ENCODE data around the gene SETD6. TPM values are rescaled to one million over a fixed set of nuclear protein-coding genes. Genes with fewer than 3 reads are reported as not detected.
A peak's percentile ranks its signal among the peaks of the same experiment; 100 is the strongest.

The SETD6 gene
- total RNA-seq, 4 donors from 2014 or later = 32.8 to 74.2 (median 52.9) TPM

GRCh38 chr16:58510776-58511628, 4.3 kb upstream of the SETD6 start:
- 89% methylated on average over 25 to 30 of the region's 30 CpGs for WGBS, 2 donors
- intact Hi-C loops (cut with DNase I; ENCODE audit: low total_unique reads) = no loop called here

GRCh38 chr16:58511933-58512815, 3.1 kb upstream of the SETD6 start:
- 50 to 63% methylated on average over 13 to 17 of the region's 17 CpGs for WGBS, 2 donors
- TF ChIP-seq CTCF (IDR thresholded peaks at IDR 0.05) (peak in 1 of 3 donors; percentile 75), POLR2A (IDR thresholded peaks at IDR 0.05) (no peak)
- peak; percentile 56 to 96 for DNase-seq (ENCODE audit: low spot score in 2 of 2)
- intact Hi-C loops (cut with DNase I; ENCODE audit: low total_unique reads) = no loop called here
- no peak overlapping the region for H3K4me3 ChIP-seq (ENCODE audit: low read depth, poor library complexity, severe bottlenecking)

More at GRCh38 chr16:58510776-58511628, 4.3 kb upstream of the SETD6 start:
- TF ChIP-seq CTCF (IDR thresholded peaks at IDR 0.05) (no peak), POLR2A (IDR thresholded peaks at IDR 0.05) (no peak)
- peak in 1 of 2 donors; percentile 78 for DNase-seq (ENCODE audit: low spot score in 2 of 2)
- no peak overlapping the region for H3K4me3 ChIP-seq (ENCODE audit: low read depth, poor library complexity, severe bottlenecking)

GRCh38 chr16:58513874-58514273, 1.4 kb upstream of the SETD6 start:
- no peak overlapping the region for H3K4me3 ChIP-seq (ENCODE audit: low read depth, poor library complexity, severe bottlenecking)
- no peak for DNase-seq (ENCODE audit: low spot score in 2 of 2)
- intact Hi-C loops (cut with DNase I; ENCODE audit: low total_unique reads) = no loop called here
- TF ChIP-seq CTCF (IDR thresholded peaks at IDR 0.05) = no peak
- no peak for TF ChIP-seq POLR2A (IDR thresholded peaks at IDR 0.05)
- 74 to 87% methylated on average over 3 of the region's 3 CpGs for WGBS, 2 donors

- DNase-seq (ENCODE audit: low spot score in 2 of 2) = no peak
- 17 to 53% methylated on average over 13 to 33 of the region's 66 CpGs for WGBS, 2 donors
- TF ChIP-seq POLR2A (IDR thresholded peaks at IDR 0.05) = no peak
- TF ChIP-seq CTCF (IDR thresholded peaks at IDR 0.05) = no peak
- intact Hi-C loops (cut with DNase I; ENCODE audit: low total_unique reads) = no loop called here
- H3K4me3 ChIP-seq (ENCODE audit: low read depth, poor library complexity, severe bottlenecking) = peak overlapping the region; percentile 87
These were observed 802 bp downstream of the SETD6 start for GRCh38 chr16:58515871-58516767.

- intact Hi-C loops (cut with DNase I; ENCODE audit: low total_unique reads) = no loop called here
- H3K4me3 ChIP-seq (ENCODE audit: low read depth, poor library complexity, severe bottlenecking) = no peak overlapping the region
- no peak for TF ChIP-seq POLR2A (IDR thresholded peaks at IDR 0.05)
- no peak for TF ChIP-seq CTCF (IDR thresholded peaks at IDR 0.05)
- DNase-seq (ENCODE audit: low spot score in 2 of 2) = no peak
- WGBS, 2 donors = 81 to 82% methylated on average over 4 of the region's 4 CpGs
These were observed 1.4 kb downstream of the SETD6 start for GRCh38 chr16:58516768-58517107.

All from lower leg skin (tissue), 4 donors.